ENCODE results near the gene ZNF469.

The ZNF469 gene

DNA sequence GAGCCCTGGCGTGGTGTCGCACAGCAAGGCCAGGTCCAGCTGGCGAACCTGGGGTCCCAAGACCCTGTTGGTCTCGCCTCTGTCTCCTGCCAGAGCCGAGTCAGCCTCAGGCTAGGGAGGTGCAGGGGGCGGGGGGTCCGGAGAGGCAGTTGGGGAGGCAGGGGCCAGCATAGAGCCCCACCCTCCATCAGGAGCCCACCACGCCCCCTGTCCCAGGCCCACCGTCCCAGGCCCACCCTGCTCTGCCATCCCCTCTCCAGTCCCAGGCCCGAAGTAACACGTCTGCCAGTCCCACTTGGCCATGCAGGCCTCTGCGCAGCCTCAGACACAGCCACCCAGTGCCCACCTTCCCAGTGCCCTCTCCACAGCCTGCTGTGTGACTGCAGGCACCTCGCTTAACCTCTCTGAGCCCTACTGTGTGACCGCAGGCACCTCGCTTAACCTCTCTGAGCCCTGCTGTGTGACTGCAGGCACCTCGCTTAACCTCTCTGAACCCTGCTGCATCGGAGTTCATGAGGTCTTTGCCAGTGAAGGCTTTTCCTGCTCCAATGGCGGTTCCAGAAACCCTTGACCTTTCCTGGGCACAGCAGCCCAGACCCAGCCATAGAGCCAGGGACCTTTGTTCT is 29.3 kb downstream of the ZNF469 start:
- no peak for DNase-seq

DNA sequence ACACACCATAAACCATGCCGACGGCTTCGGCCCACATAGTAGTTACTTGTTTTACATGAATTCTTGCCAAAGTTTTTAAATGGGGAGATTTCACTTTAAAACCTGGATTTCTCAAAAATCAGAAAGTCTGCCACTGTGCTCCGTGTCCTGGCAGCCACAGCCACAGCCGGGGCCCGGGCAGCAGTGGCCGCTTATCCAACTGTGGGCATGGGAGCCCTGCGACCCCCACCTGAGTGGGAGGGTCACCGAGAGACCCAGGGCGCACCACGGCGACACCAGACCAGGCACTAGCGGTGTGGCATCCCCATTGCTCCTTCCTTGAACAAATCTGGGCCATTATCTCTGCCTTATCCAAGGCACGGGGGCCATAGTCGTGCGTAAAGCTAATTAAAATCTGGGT is 30.0 kb downstream of the ZNF469 start:
- no peak for DNase-seq

DNA sequence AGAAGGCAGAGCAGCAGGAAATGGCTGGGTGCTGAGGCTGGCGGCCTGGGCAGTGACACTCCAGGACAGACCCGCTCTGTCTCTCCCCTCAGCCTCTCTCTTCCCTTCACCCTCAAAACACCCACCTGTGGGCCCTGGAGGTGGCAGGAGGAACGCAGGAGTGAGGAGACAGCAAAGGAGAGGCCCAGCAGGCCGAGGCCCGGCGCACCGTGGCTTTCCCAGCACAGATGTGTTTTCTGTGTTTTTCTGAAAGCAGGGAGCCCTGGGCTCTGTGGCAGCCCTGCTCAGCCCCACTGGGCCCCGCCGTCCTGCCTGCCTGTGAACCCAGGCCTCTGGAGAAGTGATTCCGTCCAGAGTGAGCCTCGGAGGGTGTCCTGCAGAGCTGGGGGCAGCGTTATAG is 30.5 kb downstream of the ZNF469 start:
- no peak for DNase-seq

DNA sequence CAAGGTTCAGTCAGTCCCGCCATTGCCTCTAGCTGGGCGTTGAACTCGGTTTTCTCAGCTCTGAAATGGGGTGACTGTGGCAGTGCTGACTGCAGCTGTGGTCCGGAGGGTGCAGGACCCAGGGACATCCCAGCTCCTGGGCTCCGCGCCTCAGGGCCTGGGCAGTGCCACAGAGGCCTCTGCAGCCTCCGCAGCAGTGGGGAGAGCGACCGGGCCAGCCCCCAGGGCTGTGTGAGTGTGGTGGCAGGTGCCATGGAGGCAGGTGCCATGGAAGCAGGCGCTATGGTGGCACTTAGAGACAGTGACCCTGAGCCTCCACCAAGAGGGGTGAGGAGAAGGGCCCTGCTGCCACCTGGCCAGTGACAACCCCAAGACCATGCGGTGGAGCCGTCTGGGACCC is 30.9 kb downstream of the ZNF469 start:
- no peak for DNase-seq

DNA sequence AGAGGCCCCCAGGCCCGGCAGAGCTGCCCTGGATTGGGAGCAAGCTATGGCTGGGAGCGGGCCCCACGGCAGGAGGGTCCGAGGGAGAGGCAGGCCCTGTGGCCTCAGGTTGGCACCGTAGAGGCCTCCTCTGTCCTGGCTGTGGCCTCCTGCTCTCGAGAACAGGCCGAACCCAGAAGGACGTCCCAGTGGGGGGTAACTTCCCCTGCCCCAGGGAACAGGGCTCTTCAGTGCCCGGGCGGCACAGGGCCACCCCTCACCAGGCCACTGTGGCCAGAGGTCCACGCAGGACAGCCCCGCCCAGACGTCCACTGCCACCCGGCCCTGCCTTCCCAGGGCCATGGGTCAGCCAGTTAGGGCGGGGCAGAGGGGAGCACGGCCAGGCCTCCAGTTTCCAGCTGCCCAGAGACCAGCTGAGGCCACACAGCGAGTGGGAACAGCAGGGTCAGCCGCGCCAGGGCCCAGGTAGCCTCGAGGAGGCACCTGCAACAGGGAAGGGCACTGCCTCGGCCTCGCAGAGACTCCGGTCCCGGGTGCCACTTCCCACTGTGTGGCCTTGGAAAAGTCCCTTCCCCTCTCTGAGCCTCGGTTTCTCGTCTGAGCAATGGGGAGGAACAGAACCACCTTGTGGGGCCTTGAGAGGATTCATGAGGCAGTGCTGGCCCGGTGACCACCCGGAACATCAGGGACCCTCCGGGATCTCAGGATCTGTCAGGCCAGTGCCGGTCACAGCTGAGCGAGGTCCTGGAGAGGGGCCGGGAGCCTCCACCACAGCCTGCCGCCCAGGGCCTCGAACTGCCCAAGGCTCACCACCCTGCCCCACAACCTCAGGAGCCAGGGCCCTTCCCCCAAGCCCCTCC is 32.0 kb downstream of the ZNF469 start:
- DNase-seq = no peak

DNA sequence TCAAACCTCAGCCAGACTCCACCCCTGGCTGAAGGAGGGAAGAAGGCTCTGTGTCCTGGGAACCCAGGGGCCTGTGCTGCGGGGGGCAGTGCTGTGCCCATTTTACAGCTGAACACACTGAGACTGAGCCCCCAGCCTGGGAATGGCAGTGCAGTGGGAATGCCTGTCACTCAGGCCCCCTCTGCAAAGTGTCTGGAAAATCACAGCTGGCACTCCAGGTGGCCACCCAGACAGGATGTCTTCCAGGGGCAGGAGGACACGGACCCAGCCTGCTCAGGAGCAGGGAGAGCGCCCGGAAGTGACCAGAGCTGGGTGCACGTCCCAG is 32.6 kb downstream of the ZNF469 start:
- DNase-seq = no peak

DNA sequence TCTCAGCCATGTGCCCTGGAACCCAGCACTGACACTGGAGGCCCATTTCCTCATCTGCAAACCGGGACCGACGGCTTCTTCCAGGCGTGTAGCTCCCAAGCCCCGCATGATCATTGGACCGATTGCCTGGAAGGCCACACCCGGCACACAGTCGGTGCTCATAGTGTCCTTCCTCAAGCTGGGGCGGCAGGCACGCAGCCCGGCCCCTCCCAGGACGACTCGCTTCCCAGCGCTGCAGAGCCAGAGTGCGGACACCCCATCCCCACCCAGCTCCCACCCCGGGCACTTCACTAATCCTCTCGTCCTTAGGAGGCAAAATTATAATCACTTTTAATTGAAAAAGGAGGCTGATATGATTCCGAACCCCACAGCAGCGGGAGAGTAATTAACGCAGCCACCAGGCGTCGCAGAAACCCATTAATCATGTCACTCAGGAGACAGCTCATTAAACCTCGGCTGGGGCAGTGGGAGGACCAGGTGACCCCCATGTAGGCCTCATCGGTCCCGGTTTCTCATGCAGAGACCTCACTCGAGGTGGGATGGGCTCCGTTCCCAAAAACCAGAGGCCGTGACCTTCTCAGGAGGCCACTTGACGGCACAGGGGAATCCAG is 33.1 kb downstream of the ZNF469 start:
- DNase-seq = no peak

DNA sequence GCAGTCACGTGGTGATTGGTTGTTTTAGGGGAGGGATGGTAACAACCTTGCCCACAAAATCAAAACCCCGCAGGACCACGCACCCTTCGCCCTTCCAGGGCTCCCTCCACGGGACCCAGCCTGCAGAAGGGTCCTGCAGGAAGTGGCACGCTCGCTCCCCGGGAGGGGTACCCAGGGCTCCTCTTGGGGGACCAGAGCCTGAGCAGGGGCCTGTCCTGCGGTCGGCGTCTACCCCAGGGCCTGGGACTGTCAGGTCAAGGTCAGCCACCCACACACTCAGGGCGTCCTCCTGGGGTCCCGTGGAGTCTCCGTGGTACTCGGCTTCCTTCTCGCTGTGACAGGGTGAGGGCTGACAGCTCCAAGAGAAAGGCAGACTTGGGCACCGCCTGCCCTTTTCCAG is 33.9 kb downstream of the ZNF469 start:
- no peak for DNase-seq

DNA sequence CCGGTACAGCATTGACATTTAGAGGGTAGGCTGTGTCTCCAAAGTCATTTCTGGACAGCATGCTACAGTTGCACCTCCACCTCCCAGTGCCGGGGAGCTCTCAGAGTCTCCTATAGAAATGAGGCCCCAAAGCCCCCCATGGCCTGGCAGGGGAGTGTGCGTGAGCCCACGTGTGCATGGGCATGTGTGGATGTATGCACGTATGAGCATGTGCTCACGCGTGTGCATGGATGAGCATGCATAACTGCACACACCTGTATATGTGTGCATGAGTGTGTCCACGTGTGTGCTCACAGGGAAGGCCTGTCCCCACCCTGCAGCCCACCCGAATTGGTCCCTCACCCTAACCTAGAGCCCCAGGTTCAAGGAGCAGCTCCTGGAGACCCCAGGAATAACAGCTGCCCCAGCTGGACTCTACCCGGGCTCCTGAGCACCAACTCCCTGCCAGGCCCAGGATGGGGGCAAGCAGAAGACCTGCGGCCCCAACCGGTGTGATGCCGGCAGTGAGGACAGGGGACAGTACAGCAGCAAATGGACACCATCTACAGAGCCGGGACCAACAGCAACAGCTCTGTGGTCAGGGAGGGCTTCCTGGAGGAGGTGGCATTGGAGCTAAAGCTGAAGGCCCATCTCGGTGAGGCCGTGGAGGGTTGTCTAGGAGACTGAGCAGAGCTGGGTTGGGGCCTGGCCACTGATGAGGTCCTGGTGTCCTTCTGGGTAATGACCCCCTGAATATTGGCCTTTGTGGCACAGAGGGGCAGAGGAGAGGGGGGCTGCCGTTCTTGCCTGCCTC is 35.1 kb downstream of the ZNF469 start:
- DNase-seq = no peak

DNA sequence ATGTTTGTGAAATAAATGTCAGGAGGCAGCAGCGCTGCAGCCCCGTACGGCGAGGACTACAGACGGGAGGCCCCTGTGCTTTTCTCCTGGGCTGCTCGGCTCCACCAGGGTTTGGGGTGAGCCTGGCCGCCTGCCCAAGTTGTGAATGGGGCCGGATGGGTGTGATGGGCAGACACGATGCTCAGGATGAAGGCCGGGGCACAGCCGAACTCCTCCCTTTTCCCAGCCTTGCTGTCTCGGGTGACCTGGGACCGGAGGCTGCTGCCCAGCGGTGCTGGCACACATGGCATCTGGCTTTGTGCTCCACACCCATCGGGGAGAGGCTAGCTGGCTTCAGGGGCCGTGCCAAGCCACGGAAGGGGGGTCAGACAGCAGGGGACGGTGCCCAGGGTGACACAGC is 36.1 kb downstream of the ZNF469 start:
- DNase-seq = no peak

DNA sequence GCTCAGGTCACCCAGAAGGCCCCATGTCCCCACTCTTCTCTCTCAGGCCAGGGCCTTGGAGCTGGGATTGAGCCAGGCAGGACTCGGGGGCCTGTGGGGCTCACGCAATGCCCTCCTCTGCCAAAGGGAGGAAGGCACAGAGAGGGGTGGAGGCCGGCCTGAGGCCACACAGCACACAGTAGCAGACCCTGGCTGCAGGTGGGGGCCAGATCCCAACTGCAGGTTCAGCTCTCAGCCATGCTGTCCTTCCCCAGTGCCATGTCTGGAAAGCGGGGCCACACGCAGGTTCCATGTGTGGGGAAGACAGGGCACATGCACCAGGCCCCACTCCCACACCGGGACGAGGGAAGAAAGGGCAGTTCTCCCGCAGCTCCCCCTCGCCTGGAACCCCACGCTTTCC is 37.0 kb downstream of the ZNF469 start:
- DNase-seq = no peak

DNA sequence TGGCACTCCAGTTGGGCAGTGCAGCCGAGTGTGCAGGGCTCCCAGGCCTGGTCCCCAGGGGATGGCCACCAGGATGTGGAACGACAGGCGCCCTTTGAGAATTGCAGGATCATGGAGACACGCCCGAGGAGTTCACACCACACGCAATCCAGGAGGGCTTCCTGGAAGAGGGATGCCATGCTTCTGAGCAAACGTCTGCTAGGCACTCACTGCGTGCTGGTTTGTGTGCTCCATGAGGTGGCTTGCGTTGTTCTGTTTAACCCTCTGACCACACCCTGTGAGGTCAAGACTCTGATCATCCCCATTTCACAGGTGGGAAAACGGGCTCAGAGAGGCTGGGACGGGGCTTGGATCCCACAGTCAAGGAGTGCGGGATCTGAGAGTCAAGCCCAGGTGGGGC is 37.7 kb downstream of the ZNF469 start:
- no peak for DNase-seq

DNA sequence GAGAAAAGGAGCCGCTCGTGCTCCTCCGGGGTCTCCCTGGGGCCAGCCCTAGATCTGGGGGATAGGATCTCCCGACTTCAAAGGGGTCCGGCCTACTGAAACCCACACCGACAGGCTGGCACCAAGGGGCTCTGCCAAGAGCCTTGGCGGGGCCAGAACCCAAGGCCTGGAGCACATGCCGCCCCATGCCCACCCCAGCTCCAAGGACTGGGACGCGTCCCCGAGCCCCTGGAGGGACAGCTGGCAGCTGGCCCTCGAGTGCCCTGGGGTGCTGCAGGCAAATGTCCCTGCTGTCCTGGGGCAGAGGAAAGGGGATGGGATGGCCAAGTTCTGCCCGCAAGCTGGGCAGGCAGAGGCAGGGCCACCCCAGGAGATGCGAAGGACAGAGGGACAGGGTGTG is 38.5 kb downstream of the ZNF469 start:
- no peak for DNase-seq

DNA sequence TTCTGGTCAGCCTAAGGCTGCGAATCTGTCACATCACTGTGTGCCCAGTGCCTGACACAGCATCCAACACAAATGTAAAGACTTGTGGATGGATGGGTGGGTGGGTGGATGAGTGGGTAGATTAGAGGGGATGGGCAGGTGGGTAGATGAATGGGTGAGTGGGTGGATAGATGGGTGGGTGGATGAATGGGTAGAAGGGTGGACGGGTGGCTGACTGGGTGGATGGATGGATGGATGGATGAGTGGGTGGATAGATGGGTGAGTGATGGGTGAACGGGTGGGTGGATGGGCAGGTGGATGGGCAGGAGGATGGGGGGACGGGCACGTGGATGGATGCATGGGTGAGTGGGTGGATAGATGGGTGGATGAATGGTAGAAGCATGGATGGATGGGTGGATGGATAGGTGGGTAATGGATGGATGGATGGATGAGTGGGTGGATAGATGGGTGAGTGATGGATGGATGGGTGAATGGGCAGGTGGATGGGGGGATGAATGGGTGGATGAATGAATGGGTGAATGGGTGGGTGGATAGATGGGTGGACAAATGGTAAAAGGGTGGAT is 39.2 kb downstream of the ZNF469 start:
- no peak for DNase-seq

DNA sequence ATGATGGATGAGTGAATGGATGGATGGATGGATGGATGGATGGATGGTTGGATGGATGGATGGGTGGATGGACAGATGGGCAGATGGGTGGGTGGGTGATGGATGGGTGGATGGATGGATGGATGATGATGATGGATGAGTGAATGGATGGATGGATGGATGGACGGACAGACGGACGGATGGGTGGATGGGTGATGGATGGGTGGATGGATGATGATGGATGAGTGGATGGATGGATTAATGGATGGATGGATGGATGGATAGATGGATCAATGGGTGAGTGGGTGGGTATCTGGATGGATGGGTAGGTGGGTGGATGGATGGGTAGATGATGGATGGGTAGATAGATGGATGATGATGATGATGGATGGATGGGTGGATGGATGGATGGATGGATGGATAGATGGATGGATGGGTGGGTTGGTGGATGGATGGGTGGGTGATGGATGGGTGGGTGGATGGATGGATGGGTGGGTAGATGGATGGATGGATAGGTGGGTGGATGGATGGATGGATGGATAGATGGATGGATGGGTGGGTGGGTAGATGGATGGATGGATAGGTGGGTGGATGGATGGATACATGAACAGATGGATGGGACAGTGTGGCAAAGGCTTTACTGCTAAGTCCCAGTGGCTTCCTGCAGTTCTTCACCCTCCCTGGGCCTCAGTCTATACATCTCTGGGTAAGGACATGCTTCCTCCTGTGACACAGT is 40.1 kb downstream of the ZNF469 start:
- DNase-seq = no peak

DNA sequence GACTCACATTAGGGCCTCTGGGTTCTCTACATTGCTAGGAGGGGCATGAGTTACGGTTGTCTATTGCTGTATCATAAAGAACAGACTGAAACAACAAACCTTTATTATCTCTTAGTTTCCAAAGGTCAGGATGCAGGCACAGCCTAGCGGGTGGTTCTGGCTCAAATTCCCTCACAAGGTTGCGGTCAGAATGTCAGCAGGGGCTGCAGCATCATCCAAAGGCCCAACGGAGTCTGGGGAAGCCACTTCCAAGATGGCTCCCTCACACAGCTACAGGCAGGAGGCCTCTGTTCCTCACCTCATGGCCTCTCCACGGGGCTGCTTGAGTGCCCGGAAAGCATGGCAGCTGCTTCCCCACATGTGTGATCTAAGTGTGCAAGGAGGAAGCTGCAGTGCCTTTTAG is 40.7 kb downstream of the ZNF469 start:
- no peak for DNase-seq

DNA sequence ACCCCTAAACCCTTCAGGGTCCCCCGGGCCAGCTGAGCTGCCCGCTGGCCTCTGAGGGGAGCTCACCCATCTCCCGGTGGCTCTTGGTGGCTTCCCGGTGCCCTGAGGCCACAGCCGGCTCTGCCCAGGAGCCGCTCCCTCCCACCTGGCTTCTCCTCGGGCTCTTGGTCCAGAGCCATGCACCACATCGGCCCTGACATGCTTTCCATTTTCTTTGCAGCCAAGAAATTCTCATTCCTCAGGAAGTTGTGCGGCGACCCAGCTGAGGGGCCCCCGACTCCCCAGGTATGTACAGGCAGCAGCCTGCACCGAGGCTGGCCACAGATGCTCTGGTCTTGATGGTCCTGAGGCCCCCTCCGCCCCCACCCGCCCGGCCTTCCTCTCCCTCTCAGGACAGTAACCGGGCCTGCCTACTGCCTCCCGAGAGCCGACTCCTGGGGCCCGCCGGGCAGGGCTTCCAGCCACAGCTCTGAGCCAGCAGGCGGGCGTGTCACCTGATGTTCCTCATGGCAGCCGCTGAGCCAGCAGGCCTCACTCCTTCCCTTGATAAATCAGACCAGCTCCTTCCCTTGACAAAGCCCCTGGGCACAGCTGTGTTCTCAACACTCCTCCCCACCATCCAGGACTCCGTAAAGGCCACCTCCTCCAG is 42.0 kb downstream of the ZNF469 start:
- no peak for DNase-seq

DNA sequence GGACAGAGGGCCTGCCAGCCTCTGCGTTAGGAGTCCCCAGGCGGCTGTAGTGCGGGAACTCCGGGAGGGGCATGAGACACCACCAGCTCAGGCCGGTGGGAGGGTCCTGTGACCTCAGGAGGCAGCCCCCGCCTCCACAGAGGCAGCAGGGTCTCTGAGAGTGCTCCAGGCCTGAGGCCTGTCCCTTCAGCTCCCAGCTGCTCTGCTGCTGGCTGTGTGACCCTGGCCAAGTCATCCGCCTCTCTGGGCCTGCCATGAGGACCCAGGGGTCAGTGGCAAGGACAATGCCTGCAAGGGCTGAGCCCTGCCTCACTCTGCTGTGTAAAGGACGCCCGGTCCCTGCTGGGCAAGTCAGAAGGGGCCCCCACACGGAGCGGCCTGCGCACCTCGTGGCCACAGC is 43.3 kb downstream of the ZNF469 start:
- no peak for DNase-seq

DNA sequence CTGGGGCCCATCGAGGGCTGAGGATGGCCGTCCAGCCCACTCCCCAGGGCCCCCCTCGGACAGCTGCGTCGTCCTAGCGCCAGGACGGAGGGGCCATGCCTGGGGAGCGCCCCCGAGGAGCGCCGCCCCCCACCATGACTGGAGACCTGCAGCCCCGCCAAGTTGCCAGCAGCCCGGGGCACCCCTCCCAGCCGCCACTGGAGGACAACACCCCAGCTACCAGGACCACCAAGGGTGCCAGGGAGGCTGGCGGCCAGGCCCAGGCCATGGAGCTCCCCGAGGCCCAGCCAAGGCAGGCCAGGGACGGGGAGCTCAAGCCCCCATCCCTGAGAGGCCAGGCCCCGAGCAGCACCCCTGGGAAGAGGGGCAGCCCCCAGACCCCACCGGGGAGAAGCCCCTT is 44.6 kb downstream of the ZNF469 start:
- no peak for DNase-seq

DNA sequence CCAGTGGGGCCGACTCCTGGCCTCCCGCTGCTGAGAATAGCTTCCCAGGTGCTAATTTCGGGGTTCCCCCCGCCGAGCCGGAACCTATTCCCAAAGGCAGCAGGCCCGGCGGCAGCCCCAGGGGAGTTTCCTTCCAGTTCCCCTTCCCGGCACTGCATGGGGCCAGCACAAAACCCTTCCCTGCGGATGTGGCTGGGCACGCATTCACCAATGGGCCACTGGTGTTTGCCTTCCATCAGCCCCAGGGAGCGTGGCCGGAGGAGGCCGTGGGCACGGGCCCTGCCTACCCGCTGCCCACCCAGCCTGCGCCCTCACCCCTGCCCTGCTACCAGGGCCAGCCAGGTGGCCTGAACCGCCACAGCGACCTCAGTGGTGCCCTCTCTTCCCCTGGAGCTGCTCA is 45.4 kb downstream of the ZNF469 start:
- no peak for DNase-seq

DNA sequence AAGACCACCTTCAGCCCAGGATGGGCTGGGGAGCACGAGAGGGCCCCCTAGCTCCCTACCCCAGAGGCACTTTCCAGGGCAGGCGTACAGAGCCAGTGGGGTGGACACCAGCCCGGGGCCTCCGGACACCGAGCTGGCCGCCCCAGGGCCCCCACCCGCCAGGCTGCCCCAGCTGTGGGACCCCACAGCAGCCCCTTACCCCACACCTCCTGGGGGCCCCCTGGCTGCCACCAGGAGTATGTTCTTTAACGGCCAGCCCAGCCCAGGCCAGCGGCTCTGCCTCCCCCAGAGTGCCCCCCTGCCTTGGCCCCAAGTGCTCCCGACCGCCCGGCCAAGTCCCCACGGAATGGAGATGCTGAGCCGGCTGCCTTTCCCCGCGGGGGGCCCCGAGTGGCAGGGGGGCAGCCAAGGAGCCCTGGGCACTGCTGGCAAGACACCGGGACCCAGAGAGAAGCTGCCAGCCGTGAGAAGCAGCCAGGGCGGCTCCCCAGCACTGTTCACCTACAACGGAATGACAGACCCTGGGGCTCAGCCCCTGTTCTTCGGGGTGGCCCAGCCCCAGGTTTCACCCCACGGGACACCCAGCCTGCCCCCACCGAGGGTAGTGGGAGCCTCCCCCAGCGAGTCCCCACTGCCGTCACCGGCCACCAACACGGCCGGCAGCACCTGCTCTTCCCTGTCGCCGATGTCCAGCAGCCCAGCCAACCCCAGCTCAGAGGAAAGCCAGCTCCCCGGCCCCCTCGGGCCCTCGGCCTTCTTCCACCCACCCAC is 46.0 kb downstream of the ZNF469 start:
- DNase-seq = no peak
